Stimulated activated CD4-positive, alpha-beta T cell treated with anti-CD3 and anti-CD28 coated beads, TNF-alpha, amount 100 ng/mL, for 4 hours (primary cell): ENCODE measurements around the gene SECISBP2L.
"Not testable (repeated sequence)": the region's sequence is repeated elsewhere in the genome, so short reads cannot be mapped to it uniquely, and the experiment has no call there.

ENCODE experiments used
- DNase-seq, 3 experiments: peaks; one replicate each; pipeline ENCODE4 v3.0.0-alpha.2; 2020; ENCODE audit warnings: low read depth in 3 of 3

The SECISBP2L gene, protein sequence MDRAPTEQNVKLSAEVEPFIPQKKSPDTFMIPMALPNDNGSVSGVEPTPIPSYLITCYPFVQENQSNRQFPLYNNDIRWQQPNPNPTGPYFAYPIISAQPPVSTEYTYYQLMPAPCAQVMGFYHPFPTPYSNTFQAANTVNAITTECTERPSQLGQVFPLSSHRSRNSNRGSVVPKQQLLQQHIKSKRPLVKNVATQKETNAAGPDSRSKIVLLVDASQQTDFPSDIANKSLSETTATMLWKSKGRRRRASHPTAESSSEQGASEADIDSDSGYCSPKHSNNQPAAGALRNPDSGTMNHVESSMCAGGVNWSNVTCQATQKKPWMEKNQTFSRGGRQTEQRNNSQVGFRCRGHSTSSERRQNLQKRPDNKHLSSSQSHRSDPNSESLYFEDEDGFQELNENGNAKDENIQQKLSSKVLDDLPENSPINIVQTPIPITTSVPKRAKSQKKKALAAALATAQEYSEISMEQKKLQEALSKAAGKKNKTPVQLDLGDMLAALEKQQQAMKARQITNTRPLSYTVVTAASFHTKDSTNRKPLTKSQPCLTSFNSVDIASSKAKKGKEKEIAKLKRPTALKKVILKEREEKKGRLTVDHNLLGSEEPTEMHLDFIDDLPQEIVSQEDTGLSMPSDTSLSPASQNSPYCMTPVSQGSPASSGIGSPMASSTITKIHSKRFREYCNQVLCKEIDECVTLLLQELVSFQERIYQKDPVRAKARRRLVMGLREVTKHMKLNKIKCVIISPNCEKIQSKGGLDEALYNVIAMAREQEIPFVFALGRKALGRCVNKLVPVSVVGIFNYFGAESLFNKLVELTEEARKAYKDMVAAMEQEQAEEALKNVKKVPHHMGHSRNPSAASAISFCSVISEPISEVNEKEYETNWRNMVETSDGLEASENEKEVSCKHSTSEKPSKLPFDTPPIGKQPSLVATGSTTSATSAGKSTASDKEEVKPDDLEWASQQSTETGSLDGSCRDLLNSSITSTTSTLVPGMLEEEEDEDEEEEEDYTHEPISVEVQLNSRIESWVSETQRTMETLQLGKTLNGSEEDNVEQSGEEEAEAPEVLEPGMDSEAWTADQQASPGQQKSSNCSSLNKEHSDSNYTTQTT

DNA sequence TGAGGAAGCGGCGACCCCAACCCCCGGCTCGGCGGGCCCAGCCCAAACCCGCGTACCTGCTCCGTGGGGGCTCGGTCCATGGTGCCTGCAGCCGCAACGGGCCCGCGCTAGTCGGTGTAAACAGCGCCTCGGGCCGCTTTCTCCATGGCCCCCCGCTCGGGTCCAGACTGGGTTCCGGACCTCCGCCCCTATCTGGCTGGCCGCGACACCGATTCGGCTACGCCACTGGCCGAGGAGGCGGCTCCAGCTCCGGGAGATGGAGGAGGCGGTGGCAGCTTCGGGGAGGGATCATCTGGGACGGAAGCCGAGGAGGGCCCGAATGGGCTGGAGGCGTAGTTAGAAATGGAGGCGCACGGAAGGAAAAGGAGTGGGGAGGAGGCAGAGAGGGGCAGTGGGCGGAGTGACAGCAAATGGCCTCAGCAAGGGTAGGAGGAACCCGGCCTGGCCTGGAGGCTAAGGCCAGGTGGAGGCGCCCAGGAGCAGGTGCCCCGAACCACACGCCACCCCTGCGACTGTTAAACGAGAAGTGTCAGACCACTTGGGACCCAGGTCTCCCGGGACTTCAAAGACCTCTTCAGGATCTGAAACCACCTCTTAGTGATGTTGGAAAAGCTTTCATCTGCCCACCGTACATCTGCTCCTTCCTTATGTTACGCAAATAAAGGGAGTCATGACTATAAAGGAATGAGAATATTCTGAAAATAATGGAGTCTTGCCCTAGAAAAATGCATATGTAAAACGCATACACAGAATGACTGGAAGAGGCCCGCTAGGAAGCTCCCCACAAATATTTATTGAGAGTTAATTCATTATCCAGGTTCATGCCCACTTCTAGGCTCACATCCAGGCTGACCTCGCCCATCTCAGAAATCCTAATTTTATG is at the start of gene SECISBP2L:
TSS of gene SECISBP2L (minus strand) at position 227 of the 883 bp plus-strand sequence. CDS start at position 80, 147 bp downstream.
- DNase-seq, result peak; percentile 79 to 83 (median 82)

DNA sequence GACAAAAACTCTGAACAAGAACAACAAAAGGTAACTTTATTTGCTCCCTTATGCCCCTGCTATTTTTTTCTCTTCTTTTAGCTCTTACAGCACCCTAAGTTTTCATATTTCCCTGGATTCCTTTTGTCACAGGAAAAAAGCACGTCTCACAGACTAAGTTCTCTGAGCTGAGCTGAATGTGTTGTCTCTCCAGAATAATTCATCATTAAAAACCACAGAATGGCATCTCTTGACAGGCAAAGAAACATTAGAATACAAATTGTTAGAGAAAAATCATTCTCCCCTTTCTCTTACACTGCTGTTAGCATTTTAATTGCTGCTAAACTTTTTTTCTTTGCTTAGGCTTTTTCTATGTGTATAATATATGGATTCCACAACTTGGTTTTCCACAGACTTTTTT is 48.7 kb upstream of the SECISBP2L start:
- no peak for DNase-seq

DNA sequence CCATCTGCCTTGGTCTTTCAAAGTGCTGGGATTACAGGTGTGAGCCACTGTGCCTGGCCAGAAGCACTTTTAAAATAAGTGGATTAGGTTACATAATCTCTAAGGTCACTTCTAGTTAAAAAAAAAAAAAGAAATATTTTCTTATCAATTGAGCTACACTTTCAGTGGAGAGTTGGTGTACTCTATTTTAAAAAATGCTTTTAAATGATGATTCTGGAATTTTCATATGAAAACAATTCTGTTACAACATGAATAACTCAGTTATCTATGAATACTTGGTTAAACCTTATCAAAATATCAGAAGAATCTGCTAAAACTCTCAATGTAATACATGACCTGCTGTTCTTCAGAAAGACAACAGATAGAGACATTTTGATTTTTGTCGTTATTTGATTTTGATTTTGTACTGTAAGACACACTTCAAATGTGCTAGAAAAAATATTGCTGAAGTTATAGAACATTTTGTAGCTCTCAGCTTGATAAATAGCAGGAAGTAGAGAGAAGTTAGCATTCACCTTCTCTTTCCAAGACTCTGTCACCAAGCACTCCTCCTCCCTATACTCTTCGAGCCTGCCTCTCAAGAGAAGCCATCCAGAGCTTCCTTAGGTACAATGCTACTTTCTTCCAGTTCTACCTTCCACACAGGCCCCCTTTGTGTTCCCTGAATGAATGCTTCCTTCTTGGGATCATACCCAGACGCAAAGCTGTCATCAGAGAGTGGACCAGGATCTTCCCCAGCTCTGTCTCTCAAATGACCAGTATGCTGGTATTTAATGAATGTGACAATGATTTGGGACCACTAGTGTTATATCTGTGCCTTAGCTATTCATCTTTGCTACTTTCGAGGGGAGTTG is 47.2 kb upstream of the SECISBP2L start:
- no peak for DNase-seq

DNA sequence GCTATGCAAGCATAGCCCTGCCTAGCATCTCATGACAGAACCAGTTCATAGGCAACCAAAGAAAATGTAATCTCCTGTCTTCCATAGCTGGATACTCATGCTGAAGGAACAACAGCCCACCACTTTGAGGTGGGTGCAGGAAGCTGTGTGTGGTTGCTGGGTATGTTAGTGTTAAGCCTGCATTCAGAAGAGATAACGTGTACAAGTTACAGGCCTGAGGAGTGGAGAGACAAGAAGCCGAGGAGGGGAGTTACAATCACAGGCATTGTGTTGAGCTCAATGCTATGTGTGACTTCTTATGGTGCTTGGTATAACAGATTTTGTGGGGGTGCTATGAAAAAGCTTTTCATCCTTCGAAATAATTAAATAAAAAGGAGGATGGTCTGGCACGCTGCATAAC is 42.8 kb upstream of the SECISBP2L start:
- no peak for DNase-seq

DNA sequence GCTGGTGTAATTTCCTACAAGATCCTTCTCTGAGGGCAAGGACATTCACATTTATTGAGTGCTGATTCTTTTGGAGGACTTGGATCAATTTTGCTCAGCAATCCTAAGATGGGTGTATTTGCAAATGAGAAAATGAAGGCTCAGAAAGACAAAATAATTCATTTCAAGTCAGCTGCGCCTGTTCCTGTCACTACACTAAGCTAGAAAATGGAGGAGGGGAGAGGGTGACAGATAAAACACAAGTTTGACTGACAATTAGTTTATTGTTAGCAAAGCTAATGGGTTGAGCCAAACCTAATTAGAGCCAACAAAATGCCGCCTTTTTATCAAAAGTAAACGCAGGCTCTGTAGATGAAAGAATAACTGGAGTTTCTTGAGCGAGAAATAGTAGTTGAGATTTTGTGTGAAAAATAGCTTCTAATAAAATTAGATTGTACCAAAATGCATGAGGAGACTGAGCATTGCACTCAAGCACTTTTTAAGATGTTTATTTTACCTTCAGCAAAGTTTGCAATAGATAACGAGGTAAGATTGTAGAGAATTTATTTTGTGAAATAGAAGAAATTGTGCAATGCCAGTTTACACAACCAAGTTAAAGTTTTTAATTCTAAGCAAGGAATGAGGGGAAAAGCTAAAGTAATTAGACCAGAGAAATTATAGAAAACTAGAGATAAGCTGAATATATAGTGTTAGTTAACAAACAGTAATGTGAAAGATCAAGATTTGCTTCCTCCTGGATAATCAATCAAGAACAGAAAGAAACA is 39.6 kb upstream of the SECISBP2L start:
- no peak for DNase-seq

DNA sequence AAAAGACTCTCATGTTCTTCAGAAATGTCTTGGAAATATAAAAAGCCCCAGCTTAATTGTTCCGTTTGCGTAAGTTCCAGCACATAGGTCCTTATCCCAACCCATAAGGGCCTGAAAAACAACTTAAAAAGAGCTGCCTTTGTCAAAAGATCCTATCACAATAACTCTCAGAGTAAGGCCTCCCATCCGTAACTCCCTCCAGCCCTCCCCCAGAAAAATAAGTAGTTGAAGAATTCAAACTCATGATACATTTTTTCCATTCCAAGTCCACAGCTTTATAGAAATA is 38.0 kb upstream of the SECISBP2L start:
- no peak for DNase-seq

DNA sequence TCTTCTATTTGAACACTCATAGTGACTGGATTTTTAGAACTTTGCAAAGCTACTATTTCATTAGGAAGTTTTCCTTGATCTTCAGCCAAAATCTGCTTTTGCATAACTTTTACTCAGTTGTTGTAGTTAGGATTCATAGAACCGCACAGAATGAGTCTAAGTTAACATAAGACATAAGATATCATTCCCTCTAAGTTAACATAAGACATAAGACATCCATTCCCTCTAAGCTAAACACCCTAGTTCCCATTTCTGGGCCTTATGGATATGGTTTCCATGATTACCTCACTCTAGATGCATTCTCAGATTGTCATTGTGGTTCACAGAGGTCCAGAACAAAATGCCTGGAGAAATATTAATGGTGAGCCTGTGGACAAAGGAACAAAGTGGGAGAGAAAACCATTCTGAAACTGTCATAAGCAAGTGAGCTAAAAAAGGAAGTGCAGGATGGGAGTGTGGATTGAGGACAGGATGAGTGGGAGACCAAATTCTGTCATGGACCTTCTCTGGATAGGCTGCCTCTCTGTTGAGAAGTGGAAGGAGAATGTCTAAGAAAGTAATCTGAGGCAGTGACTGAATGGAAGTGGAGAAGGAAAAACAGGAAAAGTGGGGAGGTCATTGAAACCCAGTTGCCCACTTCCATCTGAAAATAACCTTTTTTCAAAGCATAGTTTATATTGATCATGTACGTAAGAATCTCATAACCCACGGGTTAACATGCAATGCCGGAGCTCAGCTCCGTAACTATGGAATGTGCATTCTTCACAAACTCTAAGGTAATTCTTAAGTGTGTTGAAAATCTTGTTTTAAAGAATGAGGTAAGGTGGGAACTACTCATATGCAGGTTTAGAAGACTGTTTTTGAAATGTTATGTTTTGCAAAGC is 37.4 kb upstream of the SECISBP2L start:
- no peak for DNase-seq

DNA sequence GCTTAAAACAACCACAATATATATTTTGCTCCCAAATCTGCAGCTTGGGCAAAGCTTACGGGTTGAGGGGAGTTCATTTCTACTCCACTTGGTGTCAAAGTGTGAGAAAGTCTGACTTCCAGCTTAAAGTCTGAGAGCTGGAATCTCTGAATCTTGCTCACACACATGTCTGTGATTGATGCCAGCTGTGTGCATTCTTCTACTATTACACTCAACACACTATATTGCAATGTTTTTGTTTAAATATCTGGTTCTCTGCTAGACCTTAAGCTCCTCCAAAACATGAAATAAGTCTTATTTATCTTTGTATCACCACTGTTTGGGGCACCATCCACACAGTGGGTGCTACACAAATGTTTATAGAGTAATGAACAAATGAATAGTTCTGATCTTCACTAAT is 36.7 kb upstream of the SECISBP2L start:
- DNase-seq, result no peak

DNA sequence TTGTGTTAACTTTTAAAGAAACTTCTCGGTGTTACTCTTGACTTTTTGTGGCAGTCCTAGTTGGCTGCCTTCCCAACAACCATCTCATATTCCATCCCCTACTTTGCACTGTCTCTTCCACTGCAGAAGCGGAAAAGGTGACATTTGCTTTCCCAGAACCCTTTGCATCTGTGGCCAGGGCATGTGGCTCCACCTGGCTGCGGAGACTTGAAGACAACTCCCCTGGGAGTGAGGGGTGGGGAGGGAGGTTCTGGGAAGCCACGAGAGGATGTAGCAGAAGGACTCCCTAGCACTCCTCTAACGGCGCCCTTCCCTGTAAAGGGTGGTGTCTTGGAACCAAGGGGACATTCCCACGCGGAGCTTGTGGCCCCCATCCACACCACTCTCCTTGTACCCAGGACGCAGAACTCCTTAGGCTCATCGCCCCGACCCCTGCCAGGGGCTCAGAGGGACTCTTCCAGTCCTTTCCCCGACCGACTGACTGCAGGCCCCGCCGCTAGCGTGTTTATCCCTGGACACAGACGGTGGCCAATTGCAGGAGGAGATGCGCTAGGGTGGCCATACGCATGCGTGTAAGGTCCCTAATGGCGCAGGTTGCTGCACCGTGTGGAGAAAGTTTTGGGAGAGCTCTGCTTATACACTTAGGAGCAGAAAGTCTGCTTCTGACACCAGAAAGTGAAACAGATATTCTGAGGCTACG is 33.2 kb upstream of the SECISBP2L start:
- DNase-seq, result no peak

DNA sequence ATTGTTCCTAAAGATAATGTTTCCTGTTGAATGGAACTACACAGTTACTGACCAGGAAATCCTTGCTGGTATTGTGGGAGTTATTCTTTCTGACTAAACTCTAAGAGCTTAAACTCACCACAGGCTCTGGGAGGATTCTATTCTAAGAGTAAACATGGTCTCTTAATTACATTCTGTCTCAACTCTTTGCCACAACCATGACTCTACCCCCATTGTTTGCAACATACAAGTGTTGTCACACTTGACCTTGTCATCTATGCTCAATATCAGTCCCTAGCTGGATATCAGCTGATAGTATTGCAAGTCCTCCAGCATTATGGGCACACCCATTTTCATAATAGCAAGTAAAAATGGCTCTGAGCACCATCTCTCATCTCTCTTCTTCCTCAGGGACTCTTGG is 29.6 kb upstream of the SECISBP2L start:
- DNase-seq, result no peak

DNA sequence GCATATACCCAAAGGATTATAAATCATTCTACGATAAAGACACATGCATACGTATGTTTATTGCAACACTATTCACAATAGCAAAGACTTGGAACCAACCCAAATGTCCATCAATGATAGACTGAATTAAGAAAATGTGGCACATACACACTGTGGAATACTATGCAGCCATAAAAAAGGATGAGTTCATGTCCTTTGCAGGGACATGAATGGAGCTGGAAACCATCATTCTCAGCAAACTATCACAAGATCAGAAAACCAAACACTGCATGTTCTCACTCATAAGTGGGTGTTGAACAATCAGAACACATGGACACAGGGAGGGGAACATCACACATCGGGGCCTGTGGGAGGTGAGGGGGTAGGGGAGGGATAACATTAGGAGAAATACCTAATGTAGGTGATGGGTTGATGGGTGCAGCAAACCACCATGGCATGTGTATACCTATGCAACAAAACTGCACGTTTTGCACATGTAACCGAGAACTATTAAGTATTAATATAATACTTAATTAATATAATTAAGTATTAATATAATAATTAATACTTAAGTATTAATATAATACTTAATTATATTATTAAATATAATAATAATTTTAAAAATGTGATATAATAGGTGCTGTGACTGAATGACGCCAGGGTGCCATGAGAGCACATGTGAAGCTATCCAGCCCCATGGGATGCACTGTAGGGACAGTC is 28.5 kb upstream of the SECISBP2L start:
- DNase-seq, result not testable (repeated sequence)

DNA sequence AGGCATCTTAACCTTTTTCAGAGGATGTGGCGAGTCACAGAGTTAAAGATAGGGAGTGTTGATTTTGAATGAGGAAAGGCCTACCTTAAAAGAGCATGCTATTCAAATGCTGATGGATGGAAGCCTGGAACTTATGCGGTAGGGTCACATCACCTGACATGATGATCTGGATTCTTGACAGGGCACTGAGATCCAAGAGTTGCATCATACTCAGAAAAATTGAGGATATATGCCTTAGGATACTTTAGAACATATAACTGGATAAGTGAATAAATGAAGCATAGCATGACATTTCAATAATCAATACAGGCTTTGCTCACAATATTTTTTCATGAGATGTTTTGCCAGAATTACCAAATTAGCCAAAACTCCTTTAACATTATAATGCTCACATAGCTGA is 20.1 kb upstream of the SECISBP2L start:
- DNase-seq, result no peak

DNA sequence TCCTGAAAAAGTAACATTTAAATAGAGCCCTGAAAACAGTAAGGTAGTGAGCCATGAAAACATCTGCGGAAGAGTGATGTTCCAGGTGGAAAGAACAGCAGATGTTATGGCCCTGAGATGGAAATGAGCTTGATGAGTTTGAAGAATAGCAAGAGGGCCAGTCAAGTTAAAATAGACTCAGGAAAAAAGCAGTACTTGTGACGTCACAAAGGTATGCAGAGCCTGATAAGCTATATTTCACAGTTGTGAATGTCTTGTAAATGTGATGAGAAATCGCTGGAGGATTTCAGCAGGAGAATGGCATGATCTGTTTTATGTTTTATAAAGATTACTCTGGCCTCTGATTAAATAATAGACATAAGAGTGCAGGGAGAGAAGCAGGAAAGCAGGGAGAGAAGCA is 18.6 kb upstream of the SECISBP2L start:
- DNase-seq, result no peak

DNA sequence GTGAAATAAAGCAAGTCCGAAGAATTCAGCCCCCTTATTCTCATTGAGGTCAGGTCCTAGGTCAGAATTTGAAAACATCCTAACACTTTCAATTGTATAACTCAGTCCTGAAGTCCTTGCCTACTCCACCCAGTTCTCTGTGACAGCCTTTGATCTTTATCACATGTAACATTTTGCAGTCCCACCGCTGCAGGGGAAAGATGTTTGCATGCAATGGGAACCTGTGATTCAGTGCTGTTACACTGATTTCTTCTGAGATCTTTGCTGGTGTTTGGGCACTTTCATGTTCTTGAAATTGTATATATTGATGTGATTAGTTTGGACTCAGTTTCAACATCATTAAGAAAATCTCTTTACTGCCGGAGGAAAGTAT is 18.0 kb upstream of the SECISBP2L start:
- no peak for DNase-seq

DNA sequence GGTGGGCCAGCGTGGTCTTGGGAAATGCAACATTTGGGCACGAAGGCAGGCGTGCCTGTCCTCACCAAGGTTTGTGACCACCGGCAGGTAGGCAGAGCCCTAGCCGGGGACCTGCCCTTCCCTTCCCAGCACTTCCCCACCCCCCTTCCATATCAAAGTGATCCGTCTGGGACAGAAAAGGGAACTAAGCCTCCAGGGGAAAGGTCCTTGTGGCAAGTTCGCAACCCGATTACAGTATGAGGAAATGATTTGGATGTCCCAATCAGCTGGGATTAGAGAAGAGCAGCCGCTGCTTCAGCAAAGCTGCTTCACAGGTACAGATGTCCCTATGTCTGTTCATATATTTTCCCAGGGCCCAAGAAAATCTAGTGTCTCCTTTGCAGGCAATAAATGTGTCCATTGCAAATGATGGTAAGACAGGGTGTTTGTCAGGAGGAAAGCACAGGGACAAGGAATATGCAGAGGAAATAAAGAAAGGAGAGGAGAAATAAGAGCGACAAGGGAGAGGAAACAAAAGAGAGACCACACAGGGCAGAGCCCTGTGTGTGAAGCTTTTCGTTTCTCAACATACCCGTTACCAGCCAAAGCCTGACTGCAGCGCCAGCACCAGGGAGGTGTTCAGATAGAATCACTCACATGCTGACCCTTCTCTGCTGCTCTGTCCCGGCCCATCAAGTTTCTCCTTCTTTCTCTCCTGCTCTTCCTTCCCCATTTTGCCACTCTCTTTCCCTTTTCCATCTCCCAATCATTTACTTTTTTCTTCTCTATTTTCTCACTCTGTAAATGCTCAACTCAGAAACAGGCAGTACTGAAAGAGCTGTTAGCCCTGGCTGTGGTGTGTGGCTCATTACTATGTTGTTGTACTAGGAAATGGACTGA is 17.4 kb upstream of the SECISBP2L start:
- DNase-seq, result no peak

DNA sequence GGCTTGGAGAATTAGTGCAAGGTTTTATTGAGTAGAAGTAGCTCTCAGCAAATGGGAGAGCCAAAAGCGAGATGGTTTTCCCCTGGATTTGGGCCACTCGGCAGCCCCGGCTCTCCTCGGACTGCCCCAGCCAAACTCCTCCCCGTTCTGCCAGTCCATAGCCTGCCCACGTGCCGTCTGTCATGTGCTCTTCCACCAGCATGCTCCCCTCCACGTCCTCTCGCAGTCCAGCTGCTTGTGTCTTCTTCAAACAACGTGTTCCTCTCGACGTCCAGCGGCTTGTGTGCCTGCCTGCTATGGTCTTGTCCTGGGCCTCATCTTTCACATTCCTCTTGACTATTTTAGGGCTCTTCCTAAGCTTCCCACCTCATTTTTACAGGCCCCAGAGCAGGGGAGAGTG is 16.7 kb upstream of the SECISBP2L start:
- DNase-seq, result no peak
